Measurements from ENCODE around the gene ABCG4. TPM values are rescaled to one million over a fixed set of nuclear protein-coding genes. Genes with fewer than 3 reads are reported as not detected.
"Not testable (repeated sequence)": the region's sequence is repeated elsewhere in the genome, so short reads cannot be mapped to it uniquely, and the experiment has no call there.

The ABCG4 gene
- total RNA-seq, 1 donor from 2014 or later = 0.31 TPM

DNA sequence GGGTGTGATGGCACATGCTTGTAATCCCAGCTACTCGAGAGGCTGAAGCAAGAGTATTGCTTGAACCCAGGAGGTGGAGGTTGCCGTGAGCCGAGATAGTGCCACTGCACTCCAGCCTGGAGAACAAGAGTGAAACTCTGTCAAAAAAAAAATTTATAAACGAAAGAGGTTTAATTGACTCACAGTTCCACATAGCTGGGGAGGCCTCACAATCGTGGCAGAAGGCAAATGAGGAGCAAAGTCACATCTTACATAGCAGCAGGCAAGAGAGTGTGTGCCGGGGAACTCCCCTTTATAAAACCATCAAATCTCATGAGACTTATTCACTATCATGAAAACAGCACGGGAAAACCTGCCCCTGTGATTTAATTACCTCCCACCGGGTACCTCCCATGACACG is 35.5 kb downstream of the ABCG4 start:
- not testable (repeated sequence) for DNase-seq

GRCh38 chr11:119185981-119186634 is 37.3 kb downstream of the ABCG4 start:
- no peak for DNase-seq

DNA sequence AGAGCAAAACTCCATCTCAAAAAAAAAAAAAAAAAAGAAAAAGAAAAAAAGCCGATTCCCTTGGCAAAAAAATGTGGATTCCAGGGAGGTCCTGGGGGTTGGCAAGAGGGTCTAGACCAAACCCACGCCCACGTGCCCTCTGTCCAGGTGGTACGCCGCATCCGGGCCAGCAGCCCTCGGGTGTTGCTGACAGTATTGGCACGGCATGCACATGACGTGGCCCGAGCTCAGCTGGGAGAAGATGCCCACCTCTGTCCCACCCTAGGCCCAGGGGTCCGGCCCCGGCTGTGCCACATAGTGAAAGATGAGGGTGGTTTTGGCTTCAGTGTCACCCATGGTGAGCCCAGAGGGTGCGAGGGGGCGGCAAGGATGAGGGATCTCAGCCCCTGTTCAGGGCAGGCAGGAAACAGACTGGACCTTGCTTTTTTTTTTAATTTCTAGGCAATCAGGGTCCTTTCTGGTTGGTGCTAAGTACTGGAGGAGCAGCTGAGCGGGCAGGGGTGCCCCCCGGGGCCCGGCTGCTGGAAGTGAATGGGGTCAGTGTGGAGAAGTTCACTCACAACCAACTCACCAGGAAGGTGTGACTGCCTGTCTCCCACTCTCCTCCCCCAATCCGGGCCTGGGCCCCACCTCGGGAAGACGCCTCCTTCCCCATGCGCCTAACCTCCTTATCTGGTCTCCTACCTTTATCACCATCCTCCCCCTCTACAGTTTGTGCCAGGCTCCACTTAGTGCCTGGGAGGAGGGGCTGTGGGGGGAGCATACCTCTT is 38.5 kb downstream of the ABCG4 start:
- DNase-seq = no peak

- no peak for DNase-seq
Measured at GRCh38 chr11:119188067-119188466, 39.2 kb downstream of the ABCG4 start.

DNA sequence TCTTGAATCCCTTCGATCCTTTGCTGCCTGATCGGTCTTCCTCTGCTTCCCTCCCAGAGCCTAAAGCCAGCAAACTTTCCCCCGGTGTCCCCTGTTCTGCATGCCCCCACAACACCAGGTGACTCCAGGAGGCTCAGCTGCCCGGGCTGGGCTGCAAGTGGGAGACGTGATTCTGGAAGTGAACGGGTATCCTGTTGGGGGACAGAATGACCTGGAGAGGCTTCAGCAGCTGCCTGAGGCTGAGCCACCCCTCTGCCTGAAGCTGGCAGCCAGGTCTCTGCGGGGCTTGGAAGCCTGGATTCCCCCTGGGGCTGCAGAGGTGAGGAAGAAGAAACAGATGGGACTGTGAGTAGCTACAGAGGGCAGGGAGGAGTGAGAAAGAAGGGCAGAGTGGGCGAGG is 40.0 kb downstream of the ABCG4 start:
- DNase-seq = no peak

GRCh38 chr11:119189393-119189792 is 40.5 kb downstream of the ABCG4 start:
- DNase-seq = no peak

DNA sequence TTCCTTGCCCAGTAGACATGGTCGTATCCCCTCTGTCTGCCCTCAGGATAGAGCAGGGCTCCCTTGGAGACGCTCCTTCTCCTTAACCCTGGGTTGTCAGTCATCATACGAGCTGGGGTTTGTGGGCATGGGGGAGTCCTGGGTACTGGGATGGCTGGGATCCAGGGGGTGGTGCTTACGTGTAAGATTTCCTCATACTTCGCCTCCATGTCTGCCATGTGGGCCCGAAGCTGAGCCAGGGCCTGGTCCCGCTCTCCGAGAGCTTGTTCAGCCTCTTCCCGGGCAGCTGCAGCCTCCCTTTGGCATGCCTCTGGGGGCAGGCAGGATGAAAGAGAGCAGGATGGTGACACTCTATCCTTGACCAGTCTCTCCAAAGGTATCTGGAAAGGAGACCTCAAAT is 41.7 kb downstream of the ABCG4 start:
- no peak for DNase-seq

- DNase-seq = not testable (repeated sequence)
Measured at GRCh38 chr11:119191265-119191664, 42.4 kb downstream of the ABCG4 start.

GRCh38 chr11:119192111-119192510 is 43.3 kb downstream of the ABCG4 start:
- no peak for DNase-seq

- DNase-seq = no peak
Measured at GRCh38 chr11:119193001-119193400, 44.1 kb downstream of the ABCG4 start.

DNA sequence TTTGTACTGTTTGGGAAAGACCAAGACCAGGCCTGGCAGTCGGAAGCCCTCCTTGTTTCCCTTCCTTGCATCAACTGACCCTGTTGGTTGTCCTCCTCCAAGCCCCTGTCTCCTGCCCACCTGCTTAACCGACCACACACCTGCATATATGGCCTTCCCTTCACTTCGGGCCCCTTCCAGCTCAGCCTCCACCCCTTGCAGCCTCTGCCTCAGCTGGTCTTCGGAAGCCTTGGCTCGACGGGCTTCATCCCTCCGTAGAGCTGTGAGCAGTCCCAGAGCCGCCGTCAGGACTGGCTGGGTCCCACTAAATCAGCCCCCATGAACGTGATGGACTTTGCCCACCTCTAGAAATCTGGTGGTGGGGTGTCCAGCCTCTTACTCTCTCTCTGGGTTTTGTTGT is 44.8 kb downstream of the ABCG4 start:
- DNase-seq = no peak

DNA sequence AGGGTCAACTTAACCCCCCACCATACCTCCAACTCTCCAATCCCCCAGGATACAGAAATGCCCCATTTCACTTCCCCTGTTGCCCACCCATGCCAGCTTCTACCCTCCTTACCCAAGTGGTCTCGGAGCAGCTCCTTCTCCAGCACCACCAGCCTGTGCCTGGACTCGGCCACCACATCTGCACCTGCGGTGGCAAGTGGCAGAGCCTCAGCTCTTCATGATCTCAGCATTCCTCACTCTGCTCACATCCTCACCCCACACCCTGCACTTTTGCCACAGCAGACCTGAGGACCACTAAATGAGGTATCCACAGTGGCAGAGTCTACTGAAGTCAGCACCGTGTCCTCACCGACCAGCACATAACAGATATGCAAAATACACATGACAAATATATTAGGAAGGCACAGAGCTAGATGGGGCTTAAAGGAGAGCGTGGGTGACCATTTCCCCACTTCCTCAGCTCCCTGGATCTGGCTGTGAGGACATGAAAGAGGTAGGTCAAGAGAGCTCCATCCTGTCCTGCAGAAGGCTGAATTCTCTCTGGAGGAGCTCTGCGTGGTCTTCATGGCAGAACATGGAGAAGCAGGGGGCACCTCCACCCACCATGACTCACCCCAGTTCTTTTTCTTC is 46.1 kb downstream of the ABCG4 start:
- no peak for DNase-seq

GRCh38 chr11:119195680-119196079 is 46.8 kb downstream of the ABCG4 start:
- peak; percentile 17 for DNase-seq

- DNase-seq = peak; percentile 93
Measured at GRCh38 chr11:119196833-119197483, 48.1 kb downstream of the ABCG4 start.

DNA sequence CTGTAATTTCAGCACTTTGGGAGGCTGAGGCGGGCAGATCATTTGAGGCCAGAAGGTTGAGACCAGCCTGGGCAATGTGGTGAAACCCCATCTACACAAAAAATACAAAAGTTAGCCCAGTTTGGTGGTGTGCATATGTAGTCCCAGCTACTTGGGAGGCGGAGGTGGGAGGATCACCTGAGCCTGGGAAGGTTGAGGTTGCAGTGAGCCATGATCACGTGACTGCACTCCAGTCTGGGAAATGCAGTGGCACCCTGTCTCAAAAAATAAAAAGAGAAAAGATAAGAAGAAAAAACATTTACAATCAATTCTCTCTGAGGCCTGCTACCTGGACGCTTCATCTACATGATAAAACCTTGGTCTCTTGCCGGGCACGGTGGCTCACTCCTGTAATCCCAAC is 50.1 kb downstream of the ABCG4 start:
- no peak for DNase-seq

GRCh38 chr11:119201236-119201635 is 52.4 kb downstream of the ABCG4 start:
- not testable (repeated sequence) for DNase-seq

GRCh38 chr11:119202554-119202953 is 53.7 kb downstream of the ABCG4 start:
- no peak for DNase-seq

- DNase-seq = no peak
Measured at GRCh38 chr11:119204066-119204465, 55.2 kb downstream of the ABCG4 start.

DNA sequence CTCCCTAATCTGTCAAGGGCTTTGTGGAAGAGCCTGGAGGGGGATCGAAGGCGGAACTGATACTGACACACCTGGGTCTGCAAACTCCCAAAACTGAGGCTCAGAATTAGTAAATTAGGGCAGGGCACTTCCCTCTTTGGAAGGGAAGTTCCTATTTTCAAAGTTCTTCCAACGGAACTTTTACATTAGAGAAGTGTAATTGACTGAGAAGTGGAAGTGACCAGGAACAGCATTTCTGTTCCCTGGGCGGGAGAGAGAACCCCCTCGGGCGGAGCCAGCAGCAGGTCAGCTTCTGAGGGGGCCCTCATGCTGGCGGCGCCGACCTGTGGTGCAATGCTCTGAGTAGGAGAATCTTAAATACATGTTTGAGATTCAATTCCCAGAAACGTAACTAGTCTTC is 56.2 kb downstream of the ABCG4 start:
- DNase-seq = no peak

DNA sequence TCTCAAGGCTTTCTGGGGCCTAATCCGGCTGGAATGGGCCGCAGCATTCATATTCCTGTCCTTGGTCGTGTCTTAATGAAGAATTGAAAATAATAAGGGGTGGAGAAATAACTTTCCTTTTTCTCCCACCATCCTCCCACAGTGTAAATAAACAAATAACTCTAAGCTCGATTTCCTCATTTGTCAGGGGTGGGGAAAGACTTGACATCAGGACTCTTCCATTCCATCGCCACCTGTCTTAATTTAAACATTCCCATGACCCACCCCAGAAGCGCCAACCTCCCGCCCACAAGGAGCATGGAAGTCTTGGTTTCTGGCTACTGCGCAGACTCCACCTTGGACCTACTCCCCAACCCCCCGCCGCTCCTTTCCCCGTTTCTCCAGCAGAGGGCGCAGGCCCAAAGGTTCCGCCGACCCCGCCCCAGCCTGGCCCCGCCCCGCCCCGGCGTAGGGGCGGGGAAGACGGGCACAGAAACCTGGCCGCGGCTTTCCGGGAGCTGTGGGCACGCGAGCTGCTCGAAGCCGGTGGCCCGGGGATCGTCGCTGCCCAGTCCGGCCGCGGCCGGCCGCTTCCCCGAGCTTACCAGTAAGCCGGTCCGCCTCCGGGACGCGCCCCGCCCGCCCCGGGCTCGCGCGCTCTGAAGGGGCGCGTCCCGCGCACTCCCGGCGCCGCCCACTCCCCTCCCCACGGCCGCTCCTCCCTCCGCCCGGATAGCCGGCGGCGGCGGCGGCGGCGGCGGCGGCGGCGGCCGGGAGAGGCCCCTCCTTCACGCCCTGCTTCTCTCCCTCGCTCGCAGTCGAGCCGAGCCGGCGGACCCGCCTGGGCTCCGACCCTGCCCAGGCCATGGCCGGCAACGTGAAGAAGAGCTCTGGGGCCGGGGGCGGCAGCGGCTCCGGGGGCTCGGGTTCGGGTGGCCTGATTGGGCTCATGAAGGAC is 57.0 kb downstream of the ABCG4 start, which contains the start of gene CBL:
Gene CBL (plus strand): TSS at position 766 of the 937 bp plus-strand sequence. CDS start 79 bp downstream, at position 845.
- DNase-seq = peak; percentile 98
